Fibroblast of lung (primary cell): ENCODE data around the gene ENPP7. TPM values are rescaled to one million over a fixed set of nuclear protein-coding genes. Genes with fewer than 3 reads are reported as not detected.
"Not testable (repeated sequence)": the region's sequence is repeated elsewhere in the genome, so short reads cannot be mapped to it uniquely, and the experiment has no call there.

Source experiments
- DNase-seq, 2 donors: peaks; one replicate each; pipeline versions ENCODE4 v3.0.0 to v3.0.0-alpha.2; 2010; ENCODE audit warnings: low read depth in 2 of 2
- H2AFZ ChIP-seq: 2 replicates; pipeline ENCODE4 v1.5.1; 2012; ENCODE audit warnings: low read length, control low read depth, inconsistent platforms
- H3K27ac ChIP-seq: 2 replicates; pipeline ENCODE4 v1.5.1; 2011; ENCODE audit warnings: low read length, control low read depth; ENCODE audit not compliant: insufficient read depth
- H3K27me3 ChIP-seq: 2 replicates; pipeline ENCODE4 v1.5.1; 2011; ENCODE audit warnings: mild to moderate bottlenecking, low read length; ENCODE audit not compliant: control insufficient read depth, insufficient read depth
- H3K36me3 ChIP-seq: 2 replicates; pipeline ENCODE4 v1.5.1; 2011; ENCODE audit warnings: low read length; ENCODE audit not compliant: control insufficient read depth, insufficient read depth
- H3K4me1 ChIP-seq: 2 replicates; pipeline ENCODE4 v1.5.1; 2011; ENCODE audit warnings: low read length; ENCODE audit not compliant: control insufficient read depth, insufficient read depth; ENCODE audit errors: extremely low read depth
- H3K4me2 ChIP-seq: 2 replicates; pipeline ENCODE4 v1.5.1; 2011; ENCODE audit warnings: low read length, control low read depth; ENCODE audit not compliant: insufficient read depth; ENCODE audit errors: extremely low read depth
- H3K4me3 ChIP-seq, 4 experiments: fragments of 200-600 bp in 1 of 4; sonication (generic) in 1 of 4; replicated peaks in 1 of 4; 2 replicates each; pipeline ENCODE4 v1.5.1; 2011 to 2016; ENCODE audit warnings: low read length in 4 of 4, low read depth in 3 of 4, mild to moderate bottlenecking in 3 of 4, control low read depth in 2 of 4, inconsistent platforms in 1 of 4, mixed read lengths in 1 of 4; ENCODE audit not compliant: insufficient read depth in 1 of 4; ENCODE audit errors: control extremely low read depth in 1 of 4
- H3K79me2 ChIP-seq: 2 replicates; pipeline ENCODE4 v1.5.1; 2012; ENCODE audit warnings: mild to moderate bottlenecking, low read length, inconsistent platforms; ENCODE audit not compliant: control insufficient read depth, insufficient read depth
- H3K9ac ChIP-seq: 2 replicates; pipeline ENCODE4 v1.5.1; 2011; ENCODE audit warnings: mild to moderate bottlenecking, low read length, control low read depth; ENCODE audit not compliant: insufficient read depth
- H3K9me3 ChIP-seq: 2 replicates; pipeline ENCODE4 v1.5.1; 2012; ENCODE audit warnings: low read depth, low read length; ENCODE audit not compliant: control insufficient read depth, insufficient read depth
- H4K20me1 ChIP-seq: 2 replicates; pipeline ENCODE4 v1.5.1; 2011; ENCODE audit warnings: low read length; ENCODE audit not compliant: control insufficient read depth, insufficient read depth; ENCODE audit errors: extremely low read depth
- EZH2 ChIP-seq: IDR thresholded peaks from 2 replicates; pipeline ENCODE4 v1.5.1; 2012; ENCODE audit warnings: low read length, control low read depth, mild to moderate bottlenecking; ENCODE audit errors: missing control alignments
- polyA plus RNA-seq, 2 donors: library from polyadenylated mRNA; depleted of rRNA in 1 of 2; stranded (reverse) in 1 of 2; unstranded in 1 of 2; fragments of >200 nt; gene quantifications; 2 replicates each; pipeline ENCODE4 v1.2.1, GENCODE V29; 2011 to 2012; ENCODE audit warnings: missing spikeins in 1 of 2
- total RNA-seq: library from RNA; depleted of rRNA; stranded (reverse); fragments of >200 nt; gene quantifications from 2 replicates; pipeline ENCODE4 v1.2.1, GENCODE V29; 2014
- TF ChIP-seq, protein P1 (sequence below), 2 donors: IDR thresholded peaks in 1 of 2; conservative IDR thresholded peaks in 1 of 2; 1 replicate in 1 of 2; 2 replicates in 1 of 2; pipeline ENCODE4 v1.5.1; 2011 to 2012; ENCODE audit warnings: low read length in 2 of 2, control low read depth in 1 of 2, inconsistent platforms in 1 of 2, low read depth in 1 of 2, mild to moderate bottlenecking in 1 of 2

The ENPP7 gene
- total and polyA plus RNA-seq, 2 donors (not counting 1 experiment from before 2014, with no cell fraction given), result not detected

DNA sequence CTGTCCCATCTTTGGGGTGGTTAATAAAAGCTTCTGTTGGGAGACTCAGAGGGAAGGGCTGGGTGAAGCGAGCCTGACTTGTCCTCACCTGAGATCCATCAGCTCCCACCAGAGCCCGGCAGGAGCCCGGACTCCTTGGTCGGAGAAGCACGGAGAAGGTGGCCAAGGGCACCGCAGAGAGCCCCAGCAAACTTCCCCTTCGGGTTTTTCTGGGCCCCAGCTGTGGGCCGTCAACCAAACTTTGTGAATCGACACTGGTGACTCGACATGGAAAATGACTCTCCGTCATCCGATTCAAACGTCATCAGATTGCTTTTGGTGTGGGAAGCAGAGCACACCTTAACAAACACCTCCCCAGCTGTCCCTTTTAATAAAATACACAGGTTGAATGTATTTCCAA lies 21.4 kb downstream of the ENPP7 start:
- H3K27me3 ChIP-seq, result peaks cover 17% of the 10 kb centered on the region
- H3K4me1 ChIP-seq, result no peaks in the 10 kb centered on the region
- H3K36me3 ChIP-seq, result no peaks in the 10 kb centered on the region
- no peak overlapping the region for H3K27ac ChIP-seq
- H3K4me3 ChIP-seq, result no peak overlapping the region
- DNase-seq, result no peak
- no peaks in the 10 kb centered on the region for H3K9me3 ChIP-seq
- H3K79me2 ChIP-seq, result no peaks in the 10 kb centered on the region
- H3K4me2 ChIP-seq, result no peak overlapping the region
- no peak for TF ChIP-seq EZH2
- TF ChIP-seq, protein P1, sequence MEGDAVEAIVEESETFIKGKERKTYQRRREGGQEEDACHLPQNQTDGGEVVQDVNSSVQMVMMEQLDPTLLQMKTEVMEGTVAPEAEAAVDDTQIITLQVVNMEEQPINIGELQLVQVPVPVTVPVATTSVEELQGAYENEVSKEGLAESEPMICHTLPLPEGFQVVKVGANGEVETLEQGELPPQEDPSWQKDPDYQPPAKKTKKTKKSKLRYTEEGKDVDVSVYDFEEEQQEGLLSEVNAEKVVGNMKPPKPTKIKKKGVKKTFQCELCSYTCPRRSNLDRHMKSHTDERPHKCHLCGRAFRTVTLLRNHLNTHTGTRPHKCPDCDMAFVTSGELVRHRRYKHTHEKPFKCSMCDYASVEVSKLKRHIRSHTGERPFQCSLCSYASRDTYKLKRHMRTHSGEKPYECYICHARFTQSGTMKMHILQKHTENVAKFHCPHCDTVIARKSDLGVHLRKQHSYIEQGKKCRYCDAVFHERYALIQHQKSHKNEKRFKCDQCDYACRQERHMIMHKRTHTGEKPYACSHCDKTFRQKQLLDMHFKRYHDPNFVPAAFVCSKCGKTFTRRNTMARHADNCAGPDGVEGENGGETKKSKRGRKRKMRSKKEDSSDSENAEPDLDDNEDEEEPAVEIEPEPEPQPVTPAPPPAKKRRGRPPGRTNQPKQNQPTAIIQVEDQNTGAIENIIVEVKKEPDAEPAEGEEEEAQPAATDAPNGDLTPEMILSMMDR (conservative IDR thresholded peaks at IDR 0.05 in 1 of 2, IDR thresholded peaks at IDR 0.05 in 1 of 2; ENCODE audit: low read depth in 1 of 2, low read length in 2 of 2), result no peak
- H2AFZ ChIP-seq, result no peak overlapping the region
- no peaks in the 10 kb centered on the region for H4K20me1 ChIP-seq
- H3K9ac ChIP-seq, result no peak overlapping the region

DNA sequence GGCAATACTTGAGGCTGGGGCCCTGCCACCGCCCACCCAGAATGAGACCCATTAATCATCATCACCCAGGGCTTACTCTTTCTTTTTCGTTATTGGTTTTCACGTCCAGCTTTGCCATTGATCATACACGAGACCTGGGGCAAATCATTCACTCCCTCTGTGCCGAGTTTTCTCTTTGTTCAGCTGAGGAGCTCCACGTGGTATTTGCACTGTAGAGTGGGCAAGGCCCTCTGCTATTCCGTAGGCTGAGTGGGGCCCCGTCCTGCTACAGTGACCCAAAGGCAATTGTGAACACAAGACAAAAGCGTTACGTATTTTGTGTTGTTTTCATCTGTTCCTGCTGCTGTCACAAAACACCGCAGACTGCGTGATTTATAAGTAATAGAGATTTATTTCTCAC lies 23.6 kb downstream of the ENPP7 start:
- no peaks in the 10 kb centered on the region for H3K9me3 ChIP-seq
- H3K4me2 ChIP-seq, result no peak overlapping the region
- no peak overlapping the region for H3K9ac ChIP-seq
- no peak for DNase-seq
- no peaks in the 10 kb centered on the region for H3K36me3 ChIP-seq
- no peak for TF ChIP-seq EZH2
- TF ChIP-seq, protein P1 (conservative IDR thresholded peaks at IDR 0.05 in 1 of 2, IDR thresholded peaks at IDR 0.05 in 1 of 2; ENCODE audit: low read depth in 1 of 2, low read length in 2 of 2), result no peak
- no peak overlapping the region for H3K27ac ChIP-seq
- H3K79me2 ChIP-seq, result no peaks in the 10 kb centered on the region
- no peaks in the 10 kb centered on the region for H3K4me1 ChIP-seq
- H3K4me3 ChIP-seq, result no peak overlapping the region
- no peaks in the 10 kb centered on the region for H4K20me1 ChIP-seq
- no peak overlapping the region for H2AFZ ChIP-seq
- H3K27me3 ChIP-seq, result peaks cover 2% of the 10 kb centered on the region

DNA sequence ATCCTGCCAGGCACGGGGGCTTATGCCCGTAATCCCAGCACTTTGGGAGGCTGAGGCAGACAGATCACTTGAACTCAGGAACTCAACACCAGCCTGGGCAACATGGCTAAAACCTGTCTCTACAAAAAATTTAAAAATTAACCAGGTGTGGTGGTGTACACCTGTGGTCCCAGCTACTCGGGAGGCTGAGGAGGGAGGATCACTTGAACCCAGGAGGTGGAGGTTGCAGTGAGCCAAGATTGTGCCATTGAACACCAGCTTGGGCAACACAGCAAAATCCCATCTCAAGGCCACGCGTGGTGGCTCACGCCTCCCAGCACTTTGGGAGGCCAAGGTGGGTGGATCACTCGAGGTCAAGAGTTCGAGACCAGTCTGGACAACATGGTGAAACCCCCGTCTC lies 24.2 kb downstream of the ENPP7 start:
- H4K20me1 ChIP-seq, H2AFZ ChIP-seq, DNase-seq, H3K27ac ChIP-seq, H3K4me3 ChIP-seq, H3K36me3 ChIP-seq, H3K9ac ChIP-seq, H3K79me2 ChIP-seq, H3K4me1 ChIP-seq, H3K4me2 ChIP-seq, H3K9me3 ChIP-seq, H3K27me3 ChIP-seq: not testable (repeated sequence)
